Thoracic aorta (tissue), 2 donors: Measurements from ENCODE around the gene ACP1. TPM values are rescaled to one million over a fixed set of nuclear protein-coding genes. Genes with fewer than 3 reads are reported as not detected.

Experiments used
- ATAC-seq: fragments of 150-250 bp; one replicate; pipeline ENCODE4 v1.8.0; 2017; ENCODE audit warnings: low read depth; ENCODE audit not compliant: insufficient number of reproducible peaks, low FRiP score
- DNase-seq: peaks from one replicate; pipeline ENCODE4 v3.0.0-alpha.2; 2020; ENCODE audit warnings: low spot score
- H3K27ac ChIP-seq, 2 donors: fragments of 200-600 bp; sonication (generic); 1 replicate in 1 of 2; 2 replicates in 1 of 2; pipeline ENCODE4 v1.5.1; 2016; ENCODE audit warnings: mild to moderate bottlenecking in 2 of 2, moderate library complexity in 2 of 2
- H3K27me3 ChIP-seq: fragments of 200-600 bp; sonication (generic); replicated peaks from 2 replicates; pipeline ENCODE4 v1.6.0; 2016; ENCODE audit warnings: mild to moderate bottlenecking; ENCODE audit not compliant: insufficient read depth
- H3K36me3 ChIP-seq: fragments of 200-600 bp; sonication (generic); one replicate; pipeline ENCODE4 v1.5.1; 2016
- H3K4me1 ChIP-seq, 2 donors: fragments of 200-600 bp; sonication (generic); 1 replicate in 1 of 2; 2 replicates in 1 of 2; pipeline versions ENCODE4 v1.5.1 to v1.6.0; 2016; ENCODE audit warnings: low read depth in 2 of 2, mild to moderate bottlenecking in 1 of 2; ENCODE audit not compliant: control insufficient read depth in 1 of 2
- H3K4me3 ChIP-seq: fragments of 200-600 bp; sonication (generic); 2 replicates; pipeline ENCODE4 v1.5.1; 2016; ENCODE audit warnings: mild to moderate bottlenecking
- H3K9me3 ChIP-seq: fragments of 200-600 bp; sonication (generic); 2 replicates; pipeline ENCODE4 v1.5.1; 2016
- CTCF ChIP-seq: fragments of 200-600 bp; sonication (generic); IDR thresholded peaks from one replicate; pipeline ENCODE4 v1.5.1; 2019; ENCODE audit warnings: antibody characterized with exemption
- total RNA-seq, 2 donors: library from RNA; depleted of rRNA; stranded (reverse); fragments of >200 nt; gene quantifications; one replicate each; pipeline versions ENCODE4 v1.1.0 to v1.2.3, GENCODE V29; 2016

Gene ACP1
- total RNA-seq, 2 donors from 2014 or later = 77.6 to 85.1 TPM

GRCh38 chr2:316381-316780 lies 51.6 kb downstream of the ACP1 start:
- no peaks in the 10 kb centered on the region for H3K36me3 ChIP-seq
- H3K9me3 ChIP-seq = no peaks in the 10 kb centered on the region
- H3K4me3 ChIP-seq = no peak overlapping the region
- H3K4me1 ChIP-seq = no peaks in the 10 kb centered on the region
- no peak for ATAC-seq
- H3K27ac ChIP-seq = no peak overlapping the region
- no peak for TF ChIP-seq CTCF
- no peak for DNase-seq
- H3K27me3 ChIP-seq = no peaks in the 10 kb centered on the region

GRCh38 chr2:317501-318424 lies 53.0 kb downstream of the ACP1 start:
- TF ChIP-seq CTCF = no peak
- no peak for DNase-seq
- Histone ChIP-seq H3K4me1 (no peaks in the 10 kb centered on the region), H3K36me3 (no peaks in the 10 kb centered on the region), H3K27me3 (no peaks in the 10 kb centered on the region), H3K27ac (no peak overlapping the region), H3K4me3 (no peak overlapping the region), H3K9me3 (no peaks in the 10 kb centered on the region)
- no peak for ATAC-seq

- Histone ChIP-seq H3K4me1 (no peaks in the 10 kb centered on the region), H3K27ac (no peak overlapping the region), H3K36me3 (no peaks in the 10 kb centered on the region), H3K9me3 (no peaks in the 10 kb centered on the region), H3K27me3 (no peaks in the 10 kb centered on the region), H3K4me3 (no peak overlapping the region)
- DNase-seq = no peak
- ATAC-seq = no peak
- no peak for TF ChIP-seq CTCF
Measured at GRCh38 chr2:319059-319600, 54.4 kb downstream of the ACP1 start.

- Histone ChIP-seq H3K27ac (no peak overlapping the region), H3K27me3 (no peaks in the 10 kb centered on the region), H3K9me3 (no peaks in the 10 kb centered on the region), H3K4me1 (no peaks in the 10 kb centered on the region), H3K4me3 (no peak overlapping the region), H3K36me3 (no peaks in the 10 kb centered on the region)
- no peak for DNase-seq
- TF ChIP-seq CTCF = no peak
- ATAC-seq = no peak
Measured at GRCh38 chr2:320561-320960, 55.8 kb downstream of the ACP1 start.

- Histone ChIP-seq H3K4me3 (no peak overlapping the region), H3K27me3 (no peaks in the 10 kb centered on the region), H3K4me1 (no peaks in the 10 kb centered on the region), H3K9me3 (peaks cover 2% of the 10 kb centered on the region), H3K27ac (no peak overlapping the region), H3K36me3 (no peaks in the 10 kb centered on the region)
- TF ChIP-seq CTCF = no peak
- DNase-seq = no peak
- no peak for ATAC-seq
Measured at GRCh38 chr2:322326-322725, 57.6 kb downstream of the ACP1 start.
